ENCODE data around the gene LMNA. TPM values are rescaled to one million over a fixed set of nuclear protein-coding genes. Genes with fewer than 3 reads are reported as not detected.

Gene LMNA
- total RNA-seq, 1 experiment from 2014 or later: 68.8 TPM

DNA sequence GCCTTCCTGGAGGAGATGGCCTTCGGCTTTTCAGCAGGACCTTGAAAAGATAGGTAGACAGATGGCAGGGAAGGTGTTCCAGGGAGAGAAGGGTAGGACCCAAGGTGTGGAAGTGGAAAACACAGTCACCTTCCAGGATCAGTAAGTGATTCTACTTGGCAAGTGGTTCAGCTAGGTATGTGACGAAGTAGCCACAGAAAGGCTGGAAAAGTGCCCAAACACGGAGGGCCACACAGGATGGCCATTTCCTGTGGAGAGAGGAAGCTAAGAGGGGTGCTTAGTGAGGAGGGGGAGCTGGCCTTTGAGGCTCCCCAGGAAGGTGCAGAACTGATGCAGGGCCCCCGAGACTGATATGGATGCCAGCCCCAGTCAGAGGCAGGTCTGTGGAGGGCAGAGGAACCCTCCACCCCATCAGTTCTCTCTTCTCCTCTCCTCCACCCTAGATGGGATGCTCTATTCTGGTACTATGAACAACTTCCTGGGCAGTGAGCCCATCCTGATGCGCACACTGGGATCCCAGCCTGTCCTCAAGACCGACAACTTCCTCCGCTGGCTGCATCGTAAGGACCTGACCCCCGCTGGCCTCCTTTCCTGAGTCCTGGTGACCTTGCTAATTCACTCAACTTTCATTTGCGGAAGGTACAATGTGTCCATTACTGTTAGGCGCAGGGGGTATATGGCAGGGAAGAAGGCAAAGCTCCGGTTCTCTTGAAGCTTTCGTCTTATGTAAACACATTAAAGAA, 45.7 kb downstream of the LMNA start:
- peak overlapping the region; percentile 71 for H3K4me3 Mint-ChIP-seq
- peaks cover 32% of the 10 kb centered on the region for H3K4me1 Mint-ChIP-seq
- DNase-seq (ENCODE audit: low spot score) (no peak), ATAC-seq (peak; percentile 6)
- H3K27me3 Mint-ChIP-seq (ENCODE audit: low read depth): no peaks in the 10 kb centered on the region
- no peak for TF ChIP-seq PRRX2 (CRISPR knock-in tag; IDR thresholded peaks at IDR 0.05)
- TF ChIP-seq, protein P1, sequence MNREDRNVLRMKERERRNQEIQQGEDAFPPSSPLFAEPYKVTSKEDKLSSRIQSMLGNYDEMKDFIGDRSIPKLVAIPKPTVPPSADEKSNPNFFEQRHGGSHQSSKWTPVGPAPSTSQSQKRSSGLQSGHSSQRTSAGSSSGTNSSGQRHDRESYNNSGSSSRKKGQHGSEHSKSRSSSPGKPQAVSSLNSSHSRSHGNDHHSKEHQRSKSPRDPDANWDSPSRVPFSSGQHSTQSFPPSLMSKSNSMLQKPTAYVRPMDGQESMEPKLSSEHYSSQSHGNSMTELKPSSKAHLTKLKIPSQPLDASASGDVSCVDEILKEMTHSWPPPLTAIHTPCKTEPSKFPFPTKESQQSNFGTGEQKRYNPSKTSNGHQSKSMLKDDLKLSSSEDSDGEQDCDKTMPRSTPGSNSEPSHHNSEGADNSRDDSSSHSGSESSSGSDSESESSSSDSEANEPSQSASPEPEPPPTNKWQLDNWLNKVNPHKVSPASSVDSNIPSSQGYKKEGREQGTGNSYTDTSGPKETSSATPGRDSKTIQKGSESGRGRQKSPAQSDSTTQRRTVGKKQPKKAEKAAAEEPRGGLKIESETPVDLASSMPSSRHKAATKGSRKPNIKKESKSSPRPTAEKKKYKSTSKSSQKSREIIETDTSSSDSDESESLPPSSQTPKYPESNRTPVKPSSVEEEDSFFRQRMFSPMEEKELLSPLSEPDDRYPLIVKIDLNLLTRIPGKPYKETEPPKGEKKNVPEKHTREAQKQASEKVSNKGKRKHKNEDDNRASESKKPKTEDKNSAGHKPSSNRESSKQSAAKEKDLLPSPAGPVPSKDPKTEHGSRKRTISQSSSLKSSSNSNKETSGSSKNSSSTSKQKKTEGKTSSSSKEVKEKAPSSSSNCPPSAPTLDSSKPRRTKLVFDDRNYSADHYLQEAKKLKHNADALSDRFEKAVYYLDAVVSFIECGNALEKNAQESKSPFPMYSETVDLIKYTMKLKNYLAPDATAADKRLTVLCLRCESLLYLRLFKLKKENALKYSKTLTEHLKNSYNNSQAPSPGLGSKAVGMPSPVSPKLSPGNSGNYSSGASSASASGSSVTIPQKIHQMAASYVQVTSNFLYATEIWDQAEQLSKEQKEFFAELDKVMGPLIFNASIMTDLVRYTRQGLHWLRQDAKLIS (CRISPR knock-in tag; IDR thresholded peaks at IDR 0.05; ENCODE audit: borderline replicate concordance): no peak
- no peaks in the 10 kb centered on the region for H3K9me3 Mint-ChIP-seq
- H3K27ac Mint-ChIP-seq: no peak overlapping the region
- no peaks in the 10 kb centered on the region for H3K36me3 Mint-ChIP-seq
- POLR2A ChIA-PET: interaction anchor here (0.7 to 1.8 kb wide), 2 partner anchors 34 to 53 kb away, joined by 3 to 8 read pairs; partner anchors contain the start of genes PMF1 and SLC25A44
- CTCF ChIA-PET: interaction anchor here (1.0 to 2.7 kb wide), 5 partner anchors 19 to 94 kb away, joined by 3 to 23 read pairs (median 6); no protein-coding TSS in a partner anchor

DNA sequence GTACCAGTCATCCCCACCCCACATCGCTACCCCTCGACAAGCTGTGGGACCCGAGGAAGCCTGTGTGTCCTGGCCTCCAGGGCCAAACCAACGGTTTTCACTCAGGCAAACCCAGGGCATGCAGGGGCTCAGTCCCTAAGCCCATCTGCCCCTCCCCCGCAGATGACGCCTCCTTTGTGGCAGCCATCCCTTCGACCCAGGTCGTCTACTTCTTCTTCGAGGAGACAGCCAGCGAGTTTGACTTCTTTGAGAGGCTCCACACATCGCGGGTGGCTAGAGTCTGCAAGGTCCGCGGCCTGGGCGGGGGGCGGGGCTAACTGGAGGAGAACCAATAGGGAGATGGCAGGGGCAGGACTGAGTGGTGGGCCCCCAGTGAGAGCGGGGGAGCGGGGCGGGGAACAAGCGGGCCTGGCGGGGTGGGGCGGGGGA, 46.2 kb downstream of the LMNA start:
- Mint-ChIP-seq H3K9me3 (no peaks in the 10 kb centered on the region), H3K4me3 (peak overlapping the region; percentile 71), H3K4me1 (peaks cover 27% of the 10 kb centered on the region), H3K36me3 (no peaks in the 10 kb centered on the region), H3K27me3 (ENCODE audit: low read depth) (no peaks in the 10 kb centered on the region), H3K27ac (no peak overlapping the region)
- ChIA-PET CTCF (interaction anchor here (0.7 to 4.1 kb wide), 12 partner anchors 10 to 225 kb away, joined by 3 to 23 read pairs (median 4); partner anchors contain the start of genes PMF1 and SLC25A44), POLR2A (interaction anchor here (1.8 kb wide), 1 partner anchor 52 kb away, joined by 8 read pairs; the partner anchor contains the start of gene PMF1)
- ATAC-seq (peak; percentile 95), DNase-seq (ENCODE audit: low spot score) (peak; percentile 87)
- TF ChIP-seq, protein P2, sequence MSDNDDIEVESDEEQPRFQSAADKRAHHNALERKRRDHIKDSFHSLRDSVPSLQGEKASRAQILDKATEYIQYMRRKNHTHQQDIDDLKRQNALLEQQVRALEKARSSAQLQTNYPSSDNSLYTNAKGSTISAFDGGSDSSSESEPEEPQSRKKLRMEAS (CRISPR knock-in tag; IDR thresholded peaks at IDR 0.05): peak; percentile 37
- no peak for TF ChIP-seq SOX15 (CRISPR knock-in tag; IDR thresholded peaks at IDR 0.05)

DNA sequence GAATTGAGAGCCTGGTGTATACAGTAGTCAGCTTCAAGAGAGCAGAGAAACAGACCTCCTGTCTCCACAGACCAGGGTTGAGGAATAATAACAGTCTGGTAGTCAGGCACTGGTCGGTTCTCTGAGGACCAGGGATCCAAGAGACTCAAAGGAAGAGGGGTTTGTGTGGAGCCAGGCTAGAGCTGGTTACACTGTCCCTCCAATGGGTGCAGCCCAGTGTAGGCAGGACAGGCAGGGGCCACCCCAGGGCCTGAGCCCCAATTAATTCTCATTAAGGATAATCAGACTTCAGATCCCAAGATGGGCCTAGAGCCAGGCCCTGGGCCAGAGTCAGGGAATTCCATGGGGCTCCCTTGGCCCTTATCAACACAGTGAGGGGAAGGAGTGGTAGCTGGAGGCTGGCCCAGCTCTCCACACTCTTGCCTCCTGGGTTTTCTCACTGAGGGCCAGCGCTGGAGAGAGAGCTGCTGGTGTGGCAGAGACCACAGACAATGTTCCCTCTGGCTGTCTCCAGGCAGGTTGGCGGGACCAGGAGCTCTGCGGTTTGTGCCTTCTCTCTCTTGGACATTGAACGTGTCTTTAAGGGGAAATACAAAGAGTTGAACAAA, 48.0 kb downstream of the LMNA start:
- Mint-ChIP-seq H3K9me3 (no peaks in the 10 kb centered on the region), H3K36me3 (0 out of 2 replicates have a peak, but pooled peaks cover 4% of the 10 kb centered on the region), H3K4me1 (peaks cover 20% of the 10 kb centered on the region), H3K4me3 (no peak overlapping the region), H3K27me3 (ENCODE audit: low read depth) (no peaks in the 10 kb centered on the region), H3K27ac (peak overlapping the region; percentile 57; the same call in 1 of the 2 replicates)
- POLR2A ChIA-PET: no interaction called here
- TF ChIP-seq NR2C2 (CRISPR knock-in tag; IDR thresholded peaks at IDR 0.05) (no peak), ATF1 (CRISPR knock-in tag; IDR thresholded peaks at IDR 0.05) (no peak)
- TF ChIP-seq, protein P3, sequence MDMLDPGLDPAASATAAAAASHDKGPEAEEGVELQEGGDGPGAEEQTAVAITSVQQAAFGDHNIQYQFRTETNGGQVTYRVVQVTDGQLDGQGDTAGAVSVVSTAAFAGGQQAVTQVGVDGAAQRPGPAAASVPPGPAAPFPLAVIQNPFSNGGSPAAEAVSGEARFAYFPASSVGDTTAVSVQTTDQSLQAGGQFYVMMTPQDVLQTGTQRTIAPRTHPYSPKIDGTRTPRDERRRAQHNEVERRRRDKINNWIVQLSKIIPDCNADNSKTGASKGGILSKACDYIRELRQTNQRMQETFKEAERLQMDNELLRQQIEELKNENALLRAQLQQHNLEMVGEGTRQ (CRISPR knock-in tag; IDR thresholded peaks at IDR 0.05): no peak
- CTCF ChIA-PET: interaction anchor here (0.6 to 4.1 kb wide), 8 partner anchors 10 to 359 kb away, joined by 3 to 23 read pairs (median 6); partner anchors contain the start of gene SLC25A44
- no peak for DNase-seq (ENCODE audit: low spot score)
- no peak for ATAC-seq

DNA sequence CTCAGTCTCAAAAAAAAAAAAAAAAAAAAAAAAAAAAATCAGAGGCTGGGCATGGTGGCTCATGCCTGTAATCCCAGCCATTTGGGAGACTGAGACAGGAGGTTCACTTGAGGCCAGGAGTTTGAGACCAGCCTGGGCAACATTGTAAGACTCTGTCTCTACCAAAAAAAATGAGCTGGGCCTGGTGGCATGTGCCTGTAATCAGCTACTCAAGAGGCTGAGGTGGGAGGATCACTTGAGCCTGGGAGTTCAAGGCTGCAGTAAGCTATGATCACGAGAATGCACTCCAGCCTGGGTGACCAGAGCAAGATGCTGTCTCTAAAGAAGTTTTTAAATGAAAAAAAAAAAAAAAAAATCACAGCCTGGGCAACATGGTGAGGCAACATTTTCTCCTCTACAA, 49.2 kb downstream of the LMNA start:
- Mint-ChIP-seq H3K27me3 (ENCODE audit: low read depth) (no peaks in the 10 kb centered on the region), H3K9me3 (no peaks in the 10 kb centered on the region), H3K4me3 (no peak overlapping the region), H3K27ac (no peak overlapping the region), H3K36me3 (0 out of 2 replicates have a peak, but pooled peaks cover 4% of the 10 kb centered on the region), H3K4me1 (peaks cover 20% of the 10 kb centered on the region)
- CTCF ChIA-PET: interaction anchor here (0.5 to 4.1 kb wide), 11 partner anchors 9 to 361 kb away, joined by 3 to 18 read pairs (median 3); no protein-coding TSS in a partner anchor
- POLR2A ChIA-PET: no interaction called here
- ATAC-seq (no peak), DNase-seq (ENCODE audit: low spot score) (no peak)
- TF ChIP-seq FOXK1 (CRISPR knock-in tag; IDR thresholded peaks at IDR 0.05): no peak
- no peak for TF ChIP-seq ATF1 (CRISPR knock-in tag; IDR thresholded peaks at IDR 0.05)
